ENCODE data around the gene RCC1.
"Not testable (repeated sequence)": the region's sequence is repeated elsewhere in the genome, so short reads cannot be mapped to it uniquely, and the experiment has no call there.

DNA sequence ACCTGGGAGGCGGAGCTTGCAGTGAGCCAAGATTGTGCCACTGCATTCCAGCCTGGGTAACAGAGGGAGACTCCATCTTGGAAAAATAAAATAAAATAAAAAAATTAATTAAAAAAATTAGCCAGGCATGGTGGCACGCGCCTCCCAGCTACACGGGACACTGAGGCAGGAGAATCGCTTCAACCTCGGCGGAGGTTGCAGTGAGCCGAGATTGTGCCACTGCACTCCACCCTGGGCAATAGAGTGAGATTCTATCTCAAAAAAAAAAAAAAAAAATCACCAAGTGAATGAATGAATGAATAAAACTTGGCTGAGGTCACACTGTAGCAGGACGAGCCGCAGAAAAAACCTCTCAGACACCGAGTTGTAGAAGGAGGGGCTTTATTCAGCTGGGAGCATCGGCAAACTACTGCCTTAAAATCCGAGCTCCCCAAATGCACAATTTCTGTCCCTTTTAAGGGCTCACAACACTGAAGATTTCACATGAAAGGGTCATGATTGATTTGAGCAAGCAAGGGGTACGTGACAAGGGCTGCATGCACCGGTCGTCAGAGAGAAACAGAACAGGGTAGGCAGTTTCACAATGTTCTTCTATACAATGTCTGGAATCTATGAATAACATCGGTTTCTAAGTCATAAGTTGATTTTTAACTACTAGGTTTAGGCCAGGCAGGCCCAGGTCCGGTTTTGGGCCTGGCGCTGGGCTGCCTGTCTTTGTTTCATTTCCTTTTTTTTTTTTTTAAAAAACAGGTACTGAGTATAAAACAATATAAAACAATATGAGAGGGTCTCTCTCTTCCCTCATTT is 80.9 kb downstream of the RCC1 start:
- TF ChIP-seq, protein P1, sequence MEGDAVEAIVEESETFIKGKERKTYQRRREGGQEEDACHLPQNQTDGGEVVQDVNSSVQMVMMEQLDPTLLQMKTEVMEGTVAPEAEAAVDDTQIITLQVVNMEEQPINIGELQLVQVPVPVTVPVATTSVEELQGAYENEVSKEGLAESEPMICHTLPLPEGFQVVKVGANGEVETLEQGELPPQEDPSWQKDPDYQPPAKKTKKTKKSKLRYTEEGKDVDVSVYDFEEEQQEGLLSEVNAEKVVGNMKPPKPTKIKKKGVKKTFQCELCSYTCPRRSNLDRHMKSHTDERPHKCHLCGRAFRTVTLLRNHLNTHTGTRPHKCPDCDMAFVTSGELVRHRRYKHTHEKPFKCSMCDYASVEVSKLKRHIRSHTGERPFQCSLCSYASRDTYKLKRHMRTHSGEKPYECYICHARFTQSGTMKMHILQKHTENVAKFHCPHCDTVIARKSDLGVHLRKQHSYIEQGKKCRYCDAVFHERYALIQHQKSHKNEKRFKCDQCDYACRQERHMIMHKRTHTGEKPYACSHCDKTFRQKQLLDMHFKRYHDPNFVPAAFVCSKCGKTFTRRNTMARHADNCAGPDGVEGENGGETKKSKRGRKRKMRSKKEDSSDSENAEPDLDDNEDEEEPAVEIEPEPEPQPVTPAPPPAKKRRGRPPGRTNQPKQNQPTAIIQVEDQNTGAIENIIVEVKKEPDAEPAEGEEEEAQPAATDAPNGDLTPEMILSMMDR (conservative IDR thresholded peaks at IDR 0.05 in 1 of 2, IDR thresholded peaks at IDR 0.05 in 1 of 2; ENCODE audit: low read depth in 1 of 2, low read length in 2 of 2), result not testable (repeated sequence)
- not testable (repeated sequence) for TF ChIP-seq EZH2 (IDR thresholded peaks at IDR 0.05; ENCODE audit: low read length, missing control alignments)

Data from fibroblast of lung (primary cell).